ENCODE measurements around the gene DTX4. TPM values are rescaled to one million over a fixed set of nuclear protein-coding genes. Genes with fewer than 3 reads are reported as not detected.

The DTX4 gene
- total RNA-seq, 4 donors from 2014 or later, result 3.1 to 8.8 (median 4.5) TPM

DNA sequence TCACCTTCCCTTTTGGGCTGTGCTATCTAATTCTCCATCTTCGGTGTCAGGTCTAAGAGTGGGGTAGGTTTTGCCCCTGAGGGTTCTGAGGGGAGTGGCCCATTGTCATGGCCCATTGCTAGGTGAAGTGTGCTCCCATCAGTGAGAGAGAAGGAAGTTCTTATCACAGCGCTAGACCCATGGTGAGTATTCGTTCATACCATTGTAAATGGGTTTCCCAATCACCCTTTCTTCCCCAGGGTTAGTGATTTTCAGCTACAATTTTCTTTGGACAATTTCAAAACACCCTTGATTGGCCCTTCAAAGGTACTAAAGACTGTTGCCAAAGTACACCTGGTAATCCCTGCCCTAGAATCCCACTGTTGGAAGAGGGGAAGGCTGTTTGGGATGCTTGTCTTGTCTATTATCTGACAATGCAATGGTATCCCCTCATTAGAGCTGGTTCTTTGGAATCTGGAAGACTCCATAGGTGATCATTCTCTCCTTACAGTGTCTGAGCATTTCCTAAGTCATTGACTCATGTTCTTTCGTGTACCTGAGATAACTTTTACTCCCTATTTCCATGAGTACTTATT is 20.6 kb downstream of the DTX4 start:
- intact Hi-C loops (cut with DNase I), result no loop called here
- TF ChIP-seq POLR2AphosphoS5 (IDR thresholded peaks at IDR 0.05) (no peak), CTCF (IDR thresholded peaks at IDR 0.05) (no peak), POLR2A (IDR thresholded peaks at IDR 0.05; ENCODE audit: low read depth) (no peak), EP300 (IDR thresholded peaks at IDR 0.05) (no peak)

DNA sequence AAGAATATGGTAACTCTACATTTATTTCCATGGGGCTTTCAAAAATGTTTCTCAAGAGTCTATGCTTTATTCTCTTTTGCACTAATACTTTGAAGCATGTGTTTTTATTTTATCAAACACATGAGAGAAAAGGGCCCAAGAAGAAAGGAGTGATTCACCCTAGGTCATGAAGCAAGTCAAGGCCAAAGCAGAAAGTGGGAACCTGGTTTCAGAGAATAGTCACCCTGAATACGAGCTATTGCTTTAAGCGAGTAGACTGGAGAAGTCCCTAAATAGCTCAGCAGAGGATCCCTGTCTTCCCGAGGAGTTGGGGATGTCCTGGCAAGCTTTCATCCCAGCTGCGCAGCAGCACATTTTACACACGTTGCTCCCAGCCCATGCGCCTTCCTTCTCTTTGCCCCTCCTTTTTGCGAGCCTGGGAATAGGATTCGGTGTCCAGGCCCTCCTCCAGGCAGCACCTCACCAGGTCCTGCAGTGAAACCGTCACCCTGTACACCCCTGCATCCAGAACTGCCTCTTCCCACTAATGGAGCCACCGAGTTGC is 21.7 kb downstream of the DTX4 start:
- WGBS, result 85% methylated on average over 10 of the region's 10 CpGs
- no peak for TF ChIP-seq EP300 (IDR thresholded peaks at IDR 0.05)
- no peak for TF ChIP-seq CTCF (IDR thresholded peaks at IDR 0.05)
- no peak for TF ChIP-seq POLR2AphosphoS5 (IDR thresholded peaks at IDR 0.05)
- no peak for TF ChIP-seq POLR2A (IDR thresholded peaks at IDR 0.05; ENCODE audit: low read depth)
- Histone ChIP-seq H3K9me3 (no peaks in the 10 kb centered on the region), H3K4me3 (no peak overlapping the region), H3K27me3 (no peaks in the 10 kb centered on the region), H3K27ac (replicated peaks in 1 of 4) (no peak overlapping the region), H3K4me1 (peaks cover 0 to 18% (median 11%) of the 10 kb centered on the region in 4 donors), H3K36me3 (peaks cover 0 to 44% (median 29%) of the 10 kb centered on the region in 4 donors)
- intact Hi-C loops (cut with DNase I), result no loop called here
- DNase-seq (ENCODE audit: extremely low spot score), result no peak

More for the DNA sequence above, 20.6 kb downstream of the DTX4 start:
- WGBS, result 98% methylated on average over 4 of the region's 4 CpGs
- Histone ChIP-seq H3K4me3 (no peak overlapping the region), H3K27ac (replicated peaks in 1 of 4) (no peak overlapping the region), H3K36me3 (peaks cover 0 to 44% (median 29%) of the 10 kb centered on the region in 4 donors), H3K4me1 (peaks cover 0 to 19% (median 8%) of the 10 kb centered on the region in 4 donors), H3K27me3 (no peaks in the 10 kb centered on the region), H3K9me3 (no peaks in the 10 kb centered on the region)
- DNase-seq (ENCODE audit: extremely low spot score), result no peak

DNA sequence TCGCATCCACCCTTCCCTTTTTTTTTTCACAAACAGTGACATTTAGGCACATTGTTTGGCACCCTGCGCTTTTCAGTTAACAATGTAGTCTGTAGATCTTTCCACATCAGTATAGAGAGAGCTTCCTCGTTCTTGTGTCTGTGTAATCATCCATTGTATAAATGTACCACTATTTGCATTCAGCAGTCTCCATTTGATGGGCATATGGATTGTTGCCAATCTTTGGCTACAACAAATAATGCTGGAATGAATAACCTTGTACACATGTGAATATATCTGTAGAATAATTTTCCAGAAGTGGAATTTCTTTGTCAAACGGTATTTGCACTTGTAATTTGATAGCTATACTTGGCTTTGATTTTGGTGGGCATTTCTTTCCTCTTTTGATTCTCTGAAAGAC is 23.7 kb downstream of the DTX4 start:
- intact Hi-C loops (cut with DNase I), result no loop called here
- H3K9me3 ChIP-seq, result no peaks in the 10 kb centered on the region
- H3K27ac ChIP-seq (replicated peaks in 1 of 4), result no peak overlapping the region
- no peak for DNase-seq (ENCODE audit: extremely low spot score)
- no peaks in the 10 kb centered on the region for H3K27me3 ChIP-seq
- peaks cover 0 to 13% (median 11%) of the 10 kb centered on the region in 4 donors for H3K4me1 ChIP-seq
- TF ChIP-seq POLR2AphosphoS5 (IDR thresholded peaks at IDR 0.05) (no peak), POLR2A (IDR thresholded peaks at IDR 0.05; ENCODE audit: low read depth) (no peak), EP300 (IDR thresholded peaks at IDR 0.05) (no peak), CTCF (IDR thresholded peaks at IDR 0.05) (no peak)
- peaks cover 0 to 41% (median 29%) of the 10 kb centered on the region in 4 donors for H3K36me3 ChIP-seq
- WGBS, result 86% methylated on average over 4 of the region's 4 CpGs
- no peak overlapping the region for H3K4me3 ChIP-seq

DNA sequence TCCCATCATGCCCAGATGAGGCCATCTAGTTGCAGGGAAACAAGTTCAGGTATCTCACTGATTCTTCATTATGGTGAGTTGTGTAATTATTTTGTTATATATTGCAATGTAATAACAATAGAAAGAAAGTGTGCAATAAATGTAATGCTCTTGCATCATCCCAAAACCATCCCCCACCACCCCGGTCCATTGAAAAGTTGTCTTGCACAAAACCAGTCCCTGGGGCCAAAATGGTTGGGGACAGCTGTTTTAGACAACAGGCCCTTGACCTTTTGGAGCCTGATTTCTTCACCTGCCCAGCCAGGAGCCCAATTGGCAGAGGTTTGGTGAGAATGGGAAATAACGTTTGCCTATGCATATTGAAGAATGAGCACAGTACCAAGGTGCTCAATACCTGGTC is 24.8 kb downstream of the DTX4 start:
- Histone ChIP-seq H3K27me3 (no peaks in the 10 kb centered on the region), H3K36me3 (peaks cover 0 to 34% (median 26%) of the 10 kb centered on the region in 4 donors), H3K27ac (replicated peaks in 1 of 4) (no peak overlapping the region), H3K4me3 (no peak overlapping the region), H3K4me1 (peaks cover 0 to 13% (median 11%) of the 10 kb centered on the region in 4 donors), H3K9me3 (no peaks in the 10 kb centered on the region)
- TF ChIP-seq EP300 (IDR thresholded peaks at IDR 0.05) (no peak), CTCF (IDR thresholded peaks at IDR 0.05) (no peak), POLR2AphosphoS5 (IDR thresholded peaks at IDR 0.05) (no peak), POLR2A (IDR thresholded peaks at IDR 0.05; ENCODE audit: low read depth) (no peak)
- DNase-seq (ENCODE audit: extremely low spot score), result no peak
- intact Hi-C loops (cut with DNase I), result no loop called here
- 92% methylated on average over 2 of the region's 2 CpGs for WGBS

Measured in esophagus muscularis mucosa (tissue), 4 donors.